ENCODE measurements around the gene CCDC24. TPM values are rescaled to one million over a fixed set of nuclear protein-coding genes. Genes with fewer than 3 reads are reported as not detected.

The CCDC24 gene
- total and polyA plus RNA-seq, 9 of the 15 experiments (the other 6 are each of a cell fraction or from before 2014, with no cell fraction given) = 0.31 to 4.5 (median 1.5) TPM

- TF ChIP-seq PREB (CRISPR knock-in tag; IDR thresholded peaks at IDR 0.05) (no peak), BCOR (IDR thresholded peaks at IDR 0.05) (peak; percentile 97), HDGF (IDR thresholded peaks at IDR 0.05) (no peak), PBX2 (CRISPR knock-in tag; IDR thresholded peaks at IDR 0.05; ENCODE audit: low read depth) (no peak), PBX2 (tag; conservative IDR thresholded peaks at IDR 0.05; ENCODE audit: low read depth) (peak; percentile 70), FOSL1 (tag; conservative IDR thresholded peaks at IDR 0.05) (peak; percentile 91), NFIC (IDR thresholded peaks at IDR 0.05) (peak; percentile 100), HES1 (IDR thresholded peaks at IDR 0.05; ENCODE audit: low read depth) (peak; percentile 99), HDAC6 (IDR thresholded peaks at IDR 0.05; ENCODE audit: low read depth, low read length) (no peak), L3MBTL2 (IDR thresholded peaks at IDR 0.05) (peak; percentile 52), LEF1 (IDR thresholded peaks at IDR 0.05) (peak; percentile 98), EHMT2 (IDR thresholded peaks at IDR 0.05) (no peak), ZNF41 (CRISPR knock-in tag; conservative IDR thresholded peaks at IDR 0.05) (peak; percentile 92), SMAD2 (IDR thresholded peaks at IDR 0.05; ENCODE audit: low read depth, low read length) (no peak), TCF7L2 (IDR thresholded peaks at IDR 0.05; ENCODE audit: low read depth, low read length) (no peak), YY1 (IDR thresholded peaks at IDR 0.05; ENCODE audit: borderline replicate concordance in 1 of 3, control insufficient read depth in 1 of 3, extremely low read depth in 1 of 3, insufficient read depth in 3 of 3, insufficient read length in 1 of 3, insufficient replicate concordance in 2 of 3, low read depth in 1 of 3, low read length in 2 of 3) (peak in 1 of 3 experiments; percentile 58), MTF1 (CRISPR knock-in tag; IDR thresholded peaks at IDR 0.05; ENCODE audit: borderline replicate concordance) (no peak; the same call in 1 of the 2 replicates), HDAC2 (IDR thresholded peaks at IDR 0.05) (peak; percentile 99), GABPB2 (CRISPR knock-in tag; conservative IDR thresholded peaks at IDR 0.05) (no peak), ZBTB26 (CRISPR knock-in tag; IDR thresholded peaks at IDR 0.05) (peak; percentile 78), E2F8 (IDR thresholded peaks at IDR 0.05; ENCODE audit: low read depth, partially characterized antibody) (peak; percentile 84)
These were observed 44.5 kb downstream of the CCDC24 start (continued) for GRCh38 chr1:44035726-44036408.
